ENCODE results near the gene BRAP. TPM values are rescaled to one million over a fixed set of nuclear protein-coding genes. Genes with fewer than 3 reads are reported as not detected.

Gene BRAP
- total and polyA plus RNA-seq, 10 of the 15 experiments (the other 5 are each of a cell fraction or from before 2014, with no cell fraction given): 2.3 to 28.2 (median 17.8) TPM

DNA sequence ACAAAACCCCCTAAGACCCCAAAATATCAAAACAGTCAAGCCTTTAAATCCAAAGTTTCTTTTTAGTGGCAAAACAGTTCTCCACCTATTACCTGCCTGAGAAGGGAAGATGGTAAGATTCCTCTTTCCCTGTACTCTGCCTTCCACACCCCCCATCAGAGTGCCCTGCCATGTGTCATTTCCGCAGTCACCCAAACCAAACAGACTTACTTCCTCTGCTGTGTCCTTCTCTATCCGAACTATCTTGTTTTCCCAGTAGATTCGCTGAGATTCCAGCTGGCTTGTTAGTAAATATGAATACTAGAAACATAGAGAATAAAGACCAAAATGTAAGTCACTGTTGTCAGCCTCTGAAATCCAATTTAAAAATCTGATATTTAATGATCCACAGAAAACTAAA is 30.4 kb downstream of the BRAP start:
- Histone ChIP-seq H3K27me3 (replicated peaks in 1 of 2; ENCODE audit: control insufficient read depth in 2 of 2, insufficient read depth in 2 of 2, low read length in 1 of 2) (no peaks in the 10 kb centered on the region), H2AFZ (ENCODE audit: control insufficient read depth, low read depth, low read length) (no peak overlapping the region), H3K4me3 (no peak overlapping the region), H3K36me3 (ENCODE audit: control insufficient read depth in 2 of 2, insufficient read depth in 2 of 2, low read length in 1 of 2) (peaks cover 3 to 24% of the 10 kb centered on the region in 2 experiments), H3K9ac (ENCODE audit: control insufficient read depth, insufficient read depth, low read length) (no peak overlapping the region), H3K4me1 (ENCODE audit: control insufficient read depth, insufficient read depth, low read length) (no peaks in the 10 kb centered on the region), H3K4me2 (ENCODE audit: control insufficient read depth, insufficient read depth) (no peak overlapping the region), H3K9me3 (replicated peaks; ENCODE audit: control insufficient read depth, insufficient read depth, low read length) (no peaks in the 10 kb centered on the region), H4K20me1 (ENCODE audit: control insufficient read depth, insufficient read depth) (no peaks in the 10 kb centered on the region), H3K79me2 (ENCODE audit: control insufficient read depth, insufficient read depth, low read length) (no peaks in the 10 kb centered on the region), H3K27ac (ENCODE audit: control insufficient read depth, insufficient read depth) (no peak overlapping the region)
- ChIA-PET POLR2A (no interaction called here), RAD21 (ENCODE audit: unreplicated experiment) (no interaction called here), SMC1A (ENCODE audit: uncharacterized antibody, unreplicated experiment) (no interaction called here), CTCF (interaction anchor here (0.7 to 1.7 kb wide), 2 partner anchors 98 to 133 kb away, joined by 4 read pairs; no protein-coding TSS in a partner anchor)
- FAIRE-seq (no peak), ATAC-seq (no peak), DNase-seq (ENCODE audit: low read depth, low spot score) (no peak)
- TF ChIP-seq SMARCA5 (IDR thresholded peaks at IDR 0.05) (no peak), ZNF384 (IDR thresholded peaks at IDR 0.05; ENCODE audit: borderline replicate concordance, low read depth, low read length) (no peak), SIX5 (IDR thresholded peaks at IDR 0.05; ENCODE audit: low read depth, low read length, severe bottlenecking) (no peak), NR2C2 (IDR thresholded peaks at IDR 0.05; ENCODE audit: borderline replicate concordance, control insufficient read depth, insufficient read length, low read depth) (no peak), SUPT20H (IDR thresholded peaks at IDR 0.05; ENCODE audit: borderline replicate concordance, control insufficient read depth, low read depth, low read length) (no peak), NR2C1 (IDR thresholded peaks at IDR 0.05) (no peak), ZNF24 (IDR thresholded peaks at IDR 0.05) (no peak), BACH1 (IDR thresholded peaks at IDR 0.05; ENCODE audit: borderline replicate concordance) (no peak), SREBF1 (IDR thresholded peaks at IDR 0.05; ENCODE audit: low read length) (no peak), YBX1 (IDR thresholded peaks at IDR 0.05) (no peak), NRF1 (conservative IDR thresholded peaks at IDR 0.05; ENCODE audit: low read depth, low read length) (no peak), NKRF (conservative IDR thresholded peaks at IDR 0.05) (no peak), MAX (IDR thresholded peaks at IDR 0.05; ENCODE audit: low read depth, low read length) (no peak), GABPA (IDR thresholded peaks at IDR 0.05; ENCODE audit: low read depth) (no peak), RAD51 (IDR thresholded peaks at IDR 0.05) (no peak), RBBP5 (conservative IDR thresholded peaks at IDR 0.05) (no peak)
- TF ChIP-seq, protein P1, sequence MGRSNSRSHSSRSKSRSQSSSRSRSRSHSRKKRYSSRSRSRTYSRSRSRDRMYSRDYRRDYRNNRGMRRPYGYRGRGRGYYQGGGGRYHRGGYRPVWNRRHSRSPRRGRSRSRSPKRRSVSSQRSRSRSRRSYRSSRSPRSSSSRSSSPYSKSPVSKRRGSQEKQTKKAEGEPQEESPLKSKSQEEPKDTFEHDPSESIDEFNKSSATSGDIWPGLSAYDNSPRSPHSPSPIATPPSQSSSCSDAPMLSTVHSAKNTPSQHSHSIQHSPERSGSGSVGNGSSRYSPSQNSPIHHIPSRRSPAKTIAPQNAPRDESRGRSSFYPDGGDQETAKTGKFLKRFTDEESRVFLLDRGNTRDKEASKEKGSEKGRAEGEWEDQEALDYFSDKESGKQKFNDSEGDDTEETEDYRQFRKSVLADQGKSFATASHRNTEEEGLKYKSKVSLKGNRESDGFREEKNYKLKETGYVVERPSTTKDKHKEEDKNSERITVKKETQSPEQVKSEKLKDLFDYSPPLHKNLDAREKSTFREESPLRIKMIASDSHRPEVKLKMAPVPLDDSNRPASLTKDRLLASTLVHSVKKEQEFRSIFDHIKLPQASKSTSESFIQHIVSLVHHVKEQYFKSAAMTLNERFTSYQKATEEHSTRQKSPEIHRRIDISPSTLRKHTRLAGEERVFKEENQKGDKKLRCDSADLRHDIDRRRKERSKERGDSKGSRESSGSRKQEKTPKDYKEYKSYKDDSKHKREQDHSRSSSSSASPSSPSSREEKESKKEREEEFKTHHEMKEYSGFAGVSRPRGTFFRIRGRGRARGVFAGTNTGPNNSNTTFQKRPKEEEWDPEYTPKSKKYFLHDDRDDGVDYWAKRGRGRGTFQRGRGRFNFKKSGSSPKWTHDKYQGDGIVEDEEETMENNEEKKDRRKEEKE (IDR thresholded peaks at IDR 0.05): no peak
- TF ChIP-seq, protein P2, sequence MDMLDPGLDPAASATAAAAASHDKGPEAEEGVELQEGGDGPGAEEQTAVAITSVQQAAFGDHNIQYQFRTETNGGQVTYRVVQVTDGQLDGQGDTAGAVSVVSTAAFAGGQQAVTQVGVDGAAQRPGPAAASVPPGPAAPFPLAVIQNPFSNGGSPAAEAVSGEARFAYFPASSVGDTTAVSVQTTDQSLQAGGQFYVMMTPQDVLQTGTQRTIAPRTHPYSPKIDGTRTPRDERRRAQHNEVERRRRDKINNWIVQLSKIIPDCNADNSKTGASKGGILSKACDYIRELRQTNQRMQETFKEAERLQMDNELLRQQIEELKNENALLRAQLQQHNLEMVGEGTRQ (IDR thresholded peaks at IDR 0.05; ENCODE audit: borderline replicate concordance, low read depth, low read length): no peak
- in situ Hi-C loops (cut with MboI) (no loop called here), intact Hi-C loops (cut with micrococcal nuclease; ENCODE audit: unreplicated experiment) (no loop called here)
- 98% methylated on average over 3 of the region's 3 CpGs for WGBS (ENCODE audit: insufficient coverage, insufficient replicate concordance, low lambda C conversion rate, missing lambda C conversion rate)
- no TSS peak for BruUV-seq (replicated peaks)

Measured in GM12878 (cell line).